K562 (cell line): ENCODE measurements around the gene PPP1R3C. TPM values are rescaled to one million over a fixed set of nuclear protein-coding genes. Genes with fewer than 3 reads are reported as not detected.

Source experiments
- MCM7 ChIP-seq, 2 experiments: fragments of 450-650 bp; IDR thresholded peaks; 2 replicates each; pipeline ENCODE4 v1.6.1; 2016 to 2018
- SMARCE1 ChIP-seq: fragments of 450-650 bp; IDR thresholded peaks from 2 replicates; pipeline ENCODE4 v1.7.1; 2016; ENCODE audit warnings: mild to moderate bottlenecking
- ZFPM2 ChIP-seq: fragments of 250-450 bp; sonication (Bioruptor Pico); IDR thresholded peaks from 2 replicates; pipeline ENCODE4 v1.5.1; 2022; ENCODE audit warnings: mild to moderate bottlenecking
- ZNF561 ChIP-seq: fragments of 450-650 bp; formaldehyde crosslinking; conservative IDR thresholded peaks from 2 replicates; pipeline ENCODE4 v1.4.0; 2020; ENCODE audit warnings: mild to moderate bottlenecking, moderate library complexity
- polyA plus RNA-seq, 8 experiments: library from polyadenylated mRNA; depleted of rRNA in 4 of 8; stranded (reverse) in 5 of 8; unstranded in 3 of 8; fragments of >200 nt; fragmentation: Nextera tagmentation in 2 of 8; fragmentation: Illumina TruSeq in 1 of 8; extraction: Ambion mirVana in 2 of 8; extraction: Trizol in 1 of 8; gene quantifications; 2 replicates each; pipeline versions ENCODE4 v1.2.1 to v1.2.3, GENCODE V29; 2011 to 2014; ENCODE audit warnings: inconsistent platforms in 1 of 8, missing spikeins in 1 of 8
- total RNA-seq, 7 experiments: library from RNA; depleted of rRNA in 6 of 7; stranded (reverse); fragments of >200 nt in 6 of 7; fragmentation: Illumina TruSeq in 2 of 7; extraction: Trizol in 2 of 7; gene quantifications; 2 replicates each; pipeline versions ENCODE4 v1.2.1 to v1.2.3, GENCODE V29; 2011 to 2021; ENCODE audit warnings: low replicate concordance in 1 of 7
- TF ChIP-seq, protein P1 (sequence below): fragments of 200-800 bp; sonication (Bioruptor generic); IDR thresholded peaks from 2 replicates; pipeline ENCODE4 v1.6.1; 2017; ENCODE audit warnings: missing genetic modification characterization, missing compliant biosample characterization
- TF ChIP-seq, protein P2 (sequence below): fragments of 450-650 bp; IDR thresholded peaks from 2 replicates; pipeline ENCODE4 v1.6.1; 2016; ENCODE audit warnings: mild to moderate bottlenecking, moderate library complexity

The PPP1R3C gene
- total and polyA plus RNA-seq, 9 of the 15 experiments (the other 6 are each of a cell fraction or from before 2014, with no cell fraction given): 0.06 to 0.24 (median 0.12) TPM; not detected in 3

DNA sequence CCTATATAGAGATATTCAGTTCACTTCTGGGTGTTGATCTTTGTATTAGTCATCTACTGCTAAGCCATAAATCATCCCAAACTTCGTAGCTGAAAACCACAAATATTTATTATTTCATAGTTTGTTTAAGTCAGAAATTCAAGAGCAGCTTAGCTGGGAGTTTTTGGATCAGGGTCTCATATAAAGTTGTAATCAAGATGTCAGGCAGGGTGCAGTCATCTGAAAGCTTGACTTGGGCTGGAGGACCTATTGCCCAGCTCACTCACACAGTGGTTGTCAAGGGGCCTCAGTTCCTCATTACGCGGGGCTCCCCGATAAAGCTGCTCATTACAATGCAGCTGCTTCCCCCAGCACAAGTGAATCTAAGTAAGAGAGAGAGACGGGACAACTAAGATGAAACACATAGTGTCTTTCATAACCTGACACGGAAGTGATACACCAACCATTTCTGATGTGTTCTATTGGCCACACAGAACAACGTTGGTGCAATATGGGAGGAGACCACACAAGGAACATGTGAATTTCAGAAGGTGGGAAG, 15.7 kb downstream of the PPP1R3C start (continued):
- TF ChIP-seq, protein P1, sequence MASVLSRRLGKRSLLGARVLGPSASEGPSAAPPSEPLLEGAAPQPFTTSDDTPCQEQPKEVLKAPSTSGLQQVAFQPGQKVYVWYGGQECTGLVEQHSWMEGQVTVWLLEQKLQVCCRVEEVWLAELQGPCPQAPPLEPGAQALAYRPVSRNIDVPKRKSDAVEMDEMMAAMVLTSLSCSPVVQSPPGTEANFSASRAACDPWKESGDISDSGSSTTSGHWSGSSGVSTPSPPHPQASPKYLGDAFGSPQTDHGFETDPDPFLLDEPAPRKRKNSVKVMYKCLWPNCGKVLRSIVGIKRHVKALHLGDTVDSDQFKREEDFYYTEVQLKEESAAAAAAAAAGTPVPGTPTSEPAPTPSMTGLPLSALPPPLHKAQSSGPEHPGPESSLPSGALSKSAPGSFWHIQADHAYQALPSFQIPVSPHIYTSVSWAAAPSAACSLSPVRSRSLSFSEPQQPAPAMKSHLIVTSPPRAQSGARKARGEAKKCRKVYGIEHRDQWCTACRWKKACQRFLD (CRISPR knock-in tag): peak; percentile 54; the same call in 1 of the 2 replicates
- TF ChIP-seq ZFPM2 (CRISPR knock-in tag) (no peak), ZNF561 (CRISPR knock-in tag) (no peak), SMARCE1 (peak; percentile 58; the same call in 1 of the 2 replicates), MCM7 (IDR thresholded peaks at IDR 0.05) (no peak)
- TF ChIP-seq, protein P2, sequence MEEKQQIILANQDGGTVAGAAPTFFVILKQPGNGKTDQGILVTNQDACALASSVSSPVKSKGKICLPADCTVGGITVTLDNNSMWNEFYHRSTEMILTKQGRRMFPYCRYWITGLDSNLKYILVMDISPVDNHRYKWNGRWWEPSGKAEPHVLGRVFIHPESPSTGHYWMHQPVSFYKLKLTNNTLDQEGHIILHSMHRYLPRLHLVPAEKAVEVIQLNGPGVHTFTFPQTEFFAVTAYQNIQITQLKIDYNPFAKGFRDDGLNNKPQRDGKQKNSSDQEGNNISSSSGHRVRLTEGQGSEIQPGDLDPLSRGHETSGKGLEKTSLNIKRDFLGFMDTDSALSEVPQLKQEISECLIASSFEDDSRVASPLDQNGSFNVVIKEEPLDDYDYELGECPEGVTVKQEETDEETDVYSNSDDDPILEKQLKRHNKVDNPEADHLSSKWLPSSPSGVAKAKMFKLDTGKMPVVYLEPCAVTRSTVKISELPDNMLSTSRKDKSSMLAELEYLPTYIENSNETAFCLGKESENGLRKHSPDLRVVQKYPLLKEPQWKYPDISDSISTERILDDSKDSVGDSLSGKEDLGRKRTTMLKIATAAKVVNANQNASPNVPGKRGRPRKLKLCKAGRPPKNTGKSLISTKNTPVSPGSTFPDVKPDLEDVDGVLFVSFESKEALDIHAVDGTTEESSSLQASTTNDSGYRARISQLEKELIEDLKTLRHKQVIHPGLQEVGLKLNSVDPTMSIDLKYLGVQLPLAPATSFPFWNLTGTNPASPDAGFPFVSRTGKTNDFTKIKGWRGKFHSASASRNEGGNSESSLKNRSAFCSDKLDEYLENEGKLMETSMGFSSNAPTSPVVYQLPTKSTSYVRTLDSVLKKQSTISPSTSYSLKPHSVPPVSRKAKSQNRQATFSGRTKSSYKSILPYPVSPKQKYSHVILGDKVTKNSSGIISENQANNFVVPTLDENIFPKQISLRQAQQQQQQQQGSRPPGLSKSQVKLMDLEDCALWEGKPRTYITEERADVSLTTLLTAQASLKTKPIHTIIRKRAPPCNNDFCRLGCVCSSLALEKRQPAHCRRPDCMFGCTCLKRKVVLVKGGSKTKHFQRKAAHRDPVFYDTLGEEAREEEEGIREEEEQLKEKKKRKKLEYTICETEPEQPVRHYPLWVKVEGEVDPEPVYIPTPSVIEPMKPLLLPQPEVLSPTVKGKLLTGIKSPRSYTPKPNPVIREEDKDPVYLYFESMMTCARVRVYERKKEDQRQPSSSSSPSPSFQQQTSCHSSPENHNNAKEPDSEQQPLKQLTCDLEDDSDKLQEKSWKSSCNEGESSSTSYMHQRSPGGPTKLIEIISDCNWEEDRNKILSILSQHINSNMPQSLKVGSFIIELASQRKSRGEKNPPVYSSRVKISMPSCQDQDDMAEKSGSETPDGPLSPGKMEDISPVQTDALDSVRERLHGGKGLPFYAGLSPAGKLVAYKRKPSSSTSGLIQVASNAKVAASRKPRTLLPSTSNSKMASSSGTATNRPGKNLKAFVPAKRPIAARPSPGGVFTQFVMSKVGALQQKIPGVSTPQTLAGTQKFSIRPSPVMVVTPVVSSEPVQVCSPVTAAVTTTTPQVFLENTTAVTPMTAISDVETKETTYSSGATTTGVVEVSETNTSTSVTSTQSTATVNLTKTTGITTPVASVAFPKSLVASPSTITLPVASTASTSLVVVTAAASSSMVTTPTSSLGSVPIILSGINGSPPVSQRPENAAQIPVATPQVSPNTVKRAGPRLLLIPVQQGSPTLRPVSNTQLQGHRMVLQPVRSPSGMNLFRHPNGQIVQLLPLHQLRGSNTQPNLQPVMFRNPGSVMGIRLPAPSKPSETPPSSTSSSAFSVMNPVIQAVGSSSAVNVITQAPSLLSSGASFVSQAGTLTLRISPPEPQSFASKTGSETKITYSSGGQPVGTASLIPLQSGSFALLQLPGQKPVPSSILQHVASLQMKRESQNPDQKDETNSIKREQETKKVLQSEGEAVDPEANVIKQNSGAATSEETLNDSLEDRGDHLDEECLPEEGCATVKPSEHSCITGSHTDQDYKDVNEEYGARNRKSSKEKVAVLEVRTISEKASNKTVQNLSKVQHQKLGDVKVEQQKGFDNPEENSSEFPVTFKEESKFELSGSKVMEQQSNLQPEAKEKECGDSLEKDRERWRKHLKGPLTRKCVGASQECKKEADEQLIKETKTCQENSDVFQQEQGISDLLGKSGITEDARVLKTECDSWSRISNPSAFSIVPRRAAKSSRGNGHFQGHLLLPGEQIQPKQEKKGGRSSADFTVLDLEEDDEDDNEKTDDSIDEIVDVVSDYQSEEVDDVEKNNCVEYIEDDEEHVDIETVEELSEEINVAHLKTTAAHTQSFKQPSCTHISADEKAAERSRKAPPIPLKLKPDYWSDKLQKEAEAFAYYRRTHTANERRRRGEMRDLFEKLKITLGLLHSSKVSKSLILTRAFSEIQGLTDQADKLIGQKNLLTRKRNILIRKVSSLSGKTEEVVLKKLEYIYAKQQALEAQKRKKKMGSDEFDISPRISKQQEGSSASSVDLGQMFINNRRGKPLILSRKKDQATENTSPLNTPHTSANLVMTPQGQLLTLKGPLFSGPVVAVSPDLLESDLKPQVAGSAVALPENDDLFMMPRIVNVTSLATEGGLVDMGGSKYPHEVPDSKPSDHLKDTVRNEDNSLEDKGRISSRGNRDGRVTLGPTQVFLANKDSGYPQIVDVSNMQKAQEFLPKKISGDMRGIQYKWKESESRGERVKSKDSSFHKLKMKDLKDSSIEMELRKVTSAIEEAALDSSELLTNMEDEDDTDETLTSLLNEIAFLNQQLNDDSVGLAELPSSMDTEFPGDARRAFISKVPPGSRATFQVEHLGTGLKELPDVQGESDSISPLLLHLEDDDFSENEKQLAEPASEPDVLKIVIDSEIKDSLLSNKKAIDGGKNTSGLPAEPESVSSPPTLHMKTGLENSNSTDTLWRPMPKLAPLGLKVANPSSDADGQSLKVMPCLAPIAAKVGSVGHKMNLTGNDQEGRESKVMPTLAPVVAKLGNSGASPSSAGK: peak; percentile 52
- TF ChIP-seq, all 486 proteins: peak for 23
